Mucosa of rectum (tissue), 2 donors: Measurements from ENCODE around the gene TEX44.
A peak's percentile ranks its signal among the peaks of the same experiment; 100 is the strongest.

ENCODE experiments used
- H3K27ac ChIP-seq, 2 donors: one replicate each; pipeline ENCODE4 v1.7.0; 2013; ENCODE audit warnings: inconsistent platforms in 2 of 2, low read depth in 2 of 2, low read length in 2 of 2
- H3K27me3 ChIP-seq, 2 donors: one replicate each; pipeline ENCODE4 v1.7.0; 2013; ENCODE audit warnings: low read length in 2 of 2; ENCODE audit not compliant: control insufficient read depth in 2 of 2, insufficient read depth in 2 of 2
- H3K36me3 ChIP-seq, 2 donors: one replicate each; pipeline ENCODE4 v1.7.0; 2013; ENCODE audit warnings: low read length in 2 of 2; ENCODE audit not compliant: control insufficient read depth in 2 of 2, insufficient read depth in 2 of 2
- H3K4me1 ChIP-seq, 2 donors: one replicate each; pipeline ENCODE4 v1.7.0; 2013; ENCODE audit warnings: low read length in 2 of 2, mild to moderate bottlenecking in 1 of 2; ENCODE audit not compliant: control insufficient read depth in 2 of 2, insufficient read depth in 2 of 2
- H3K4me3 ChIP-seq, 2 donors: one replicate each; pipeline ENCODE4 v1.7.0; 2013; ENCODE audit warnings: low read length in 2 of 2
- H3K9ac ChIP-seq, 2 donors: one replicate each; pipeline ENCODE4 v1.7.0; 2013; ENCODE audit warnings: low read length in 2 of 2, low read depth in 1 of 2, mild to moderate bottlenecking in 1 of 2
- H3K9me3 ChIP-seq, 2 donors: one replicate each; pipeline ENCODE4 v1.7.0; 2013; ENCODE audit warnings: low read length in 2 of 2; ENCODE audit not compliant: control insufficient read depth in 2 of 2
- donor health status: healthy.
- donor health status: Normal muscosa, but diverticular disease.

Gene TEX44

GRCh38 chr2:231633241-231633976 is 40.7 kb downstream of the TEX44 start:
- no peaks in the 10 kb centered on the region for H3K4me1 ChIP-seq
- H3K4me3 ChIP-seq = no peak overlapping the region
- no peak overlapping the region for H3K9ac ChIP-seq
- H3K9me3 ChIP-seq = no peaks in the 10 kb centered on the region
- no peaks in the 10 kb centered on the region for H3K36me3 ChIP-seq
- H3K27me3 ChIP-seq = no peaks in the 10 kb centered on the region
- no peak overlapping the region for H3K27ac ChIP-seq

- Histone ChIP-seq H3K27me3 (no peaks in the 10 kb centered on the region), H3K4me1 (no peaks in the 10 kb centered on the region), H3K9me3 (no peaks in the 10 kb centered on the region), H3K9ac (no peak overlapping the region), H3K4me3 (no peak overlapping the region), H3K27ac (no peak overlapping the region), H3K36me3 (no peaks in the 10 kb centered on the region)
Measured at GRCh38 chr2:231634412-231634811, 41.7 kb downstream of the TEX44 start.

- Histone ChIP-seq H3K27ac (no peak overlapping the region), H3K9me3 (no peaks in the 10 kb centered on the region), H3K9ac (no peak overlapping the region), H3K36me3 (no peaks in the 10 kb centered on the region), H3K27me3 (no peaks in the 10 kb centered on the region), H3K4me3 (no peak overlapping the region), H3K4me1 (peaks cover 0 to under 1% of the 10 kb centered on the region in 2 donors)
Measured at GRCh38 chr2:231634951-231635875, 42.5 kb downstream of the TEX44 start.

DNA sequence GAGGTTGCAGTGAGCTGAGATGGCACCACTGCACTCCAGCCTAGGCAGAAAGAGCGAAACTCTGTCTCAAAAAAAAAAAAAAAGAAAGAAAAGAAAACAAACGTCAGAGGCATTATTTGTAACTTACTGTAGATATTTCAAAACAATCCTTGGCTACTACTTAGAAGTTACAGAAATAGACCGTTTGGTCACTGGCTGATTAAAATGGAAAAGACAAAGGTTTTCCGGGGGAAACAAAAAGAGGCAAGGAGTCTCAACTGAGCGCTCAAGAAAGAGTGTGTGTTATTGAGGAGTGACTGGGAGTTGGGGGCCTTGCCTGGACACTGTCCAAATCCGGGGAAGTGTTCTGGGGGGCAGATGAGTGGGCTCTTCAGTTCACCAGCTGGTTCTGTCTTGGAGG is 47.6 kb downstream of the TEX44 start:
- no peaks in the 10 kb centered on the region for H3K9me3 ChIP-seq
- peak overlapping the region; percentile 69 to 82 for H3K27ac ChIP-seq
- peaks cover 34 to 35% of the 10 kb centered on the region in 2 donors for H3K4me1 ChIP-seq
- no peaks in the 10 kb centered on the region for H3K27me3 ChIP-seq
- H3K9ac ChIP-seq = peak overlapping the region; percentile 32 to 65
- no peaks in the 10 kb centered on the region for H3K36me3 ChIP-seq
- H3K4me3 ChIP-seq = no peak overlapping the region

GRCh38 chr2:231640641-231641111 is 48.0 kb downstream of the TEX44 start:
- Histone ChIP-seq H3K4me1 (peaks cover 34 to 35% of the 10 kb centered on the region in 2 donors), H3K9me3 (no peaks in the 10 kb centered on the region), H3K9ac (peak overlapping the region; percentile 24 to 65), H3K27ac (peak overlapping the region; percentile 69 to 82), H3K36me3 (no peaks in the 10 kb centered on the region), H3K4me3 (no peak overlapping the region), H3K27me3 (no peaks in the 10 kb centered on the region)

DNA sequence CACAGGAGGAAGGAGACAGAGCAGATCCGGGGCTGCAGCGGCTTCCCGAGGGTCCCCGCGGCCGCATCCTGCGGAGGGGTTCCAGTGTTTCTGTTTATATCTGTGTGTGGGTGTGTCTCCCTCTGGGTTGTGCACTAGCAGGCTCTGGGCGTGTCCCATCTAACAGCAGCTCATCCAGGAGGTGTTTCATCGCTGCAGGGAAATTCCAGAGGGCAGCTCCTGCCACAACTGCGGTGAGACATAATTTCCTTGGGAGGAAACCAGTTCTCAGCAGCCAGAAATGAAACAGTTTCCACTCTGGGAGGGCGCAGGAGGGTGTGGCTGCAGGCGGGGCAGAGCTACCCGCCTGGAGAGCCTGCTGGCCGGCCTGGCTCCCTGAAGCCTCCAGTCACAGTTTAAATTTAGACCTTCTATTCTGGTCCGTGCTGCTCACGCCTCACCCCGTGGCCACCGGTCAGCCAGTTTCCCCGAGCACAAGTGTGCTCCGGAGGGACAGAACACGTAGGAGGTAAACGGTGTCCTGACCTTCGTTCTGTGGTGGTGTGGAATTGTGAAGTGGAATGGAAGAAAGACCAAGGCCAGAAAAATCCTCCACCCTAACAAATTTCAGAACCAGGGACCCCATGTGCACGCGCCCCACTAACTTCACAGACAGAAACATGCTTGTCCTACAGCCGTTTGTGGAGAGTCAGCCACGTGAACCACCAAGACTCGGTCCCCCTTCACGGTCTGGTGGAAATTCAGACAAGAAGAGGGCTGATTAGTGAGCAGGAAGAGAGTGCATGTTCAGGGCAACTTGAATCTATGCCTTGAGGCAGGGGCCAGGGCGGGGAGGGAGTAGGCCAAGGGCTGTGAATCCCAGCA is 50.2 kb downstream of the TEX44 start:
- H3K27ac ChIP-seq = peak overlapping the region; percentile 98
- H3K36me3 ChIP-seq = no peaks in the 10 kb centered on the region
- peaks cover 38 to 40% of the 10 kb centered on the region in 2 donors for H3K4me1 ChIP-seq
- peak overlapping the region; percentile 83 to 87 for H3K9ac ChIP-seq
- peak overlapping the region; percentile 46 to 62 for H3K4me3 ChIP-seq
- no peaks in the 10 kb centered on the region for H3K9me3 ChIP-seq
- no peaks in the 10 kb centered on the region for H3K27me3 ChIP-seq

DNA sequence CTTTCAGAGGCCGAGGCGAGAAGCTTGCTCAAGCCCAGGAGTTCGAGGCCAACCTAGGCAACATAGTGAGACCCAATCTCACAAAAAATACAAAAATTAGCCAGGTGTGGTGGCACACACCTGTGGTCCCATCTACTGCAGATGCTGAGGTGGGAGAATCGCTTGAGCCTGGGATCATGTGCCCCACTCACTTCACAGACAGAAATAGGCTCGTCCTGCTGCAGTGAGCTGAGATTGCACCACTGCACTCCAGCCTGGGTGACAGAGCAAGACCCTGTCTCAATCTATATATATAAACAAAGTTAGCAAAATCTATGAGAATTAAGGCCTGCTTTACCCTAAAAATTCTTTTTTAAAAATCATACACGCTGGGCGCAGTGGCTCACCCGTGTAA is 50.8 kb downstream of the TEX44 start:
- peak overlapping the region; percentile 98 for H3K27ac ChIP-seq
- peak overlapping the region; percentile 83 to 87 for H3K9ac ChIP-seq
- no peaks in the 10 kb centered on the region for H3K27me3 ChIP-seq
- no peaks in the 10 kb centered on the region for H3K36me3 ChIP-seq
- H3K4me3 ChIP-seq = no peak overlapping the region
- H3K4me1 ChIP-seq = peaks cover 38 to 41% of the 10 kb centered on the region in 2 donors
- H3K9me3 ChIP-seq = no peaks in the 10 kb centered on the region
